Mesodermal cell (in vitro differentiated cells): ENCODE results near the gene ARHGEF10L.

ENCODE experiments used
- H3K27ac ChIP-seq: 2 replicates; pipeline ENCODE4 v1.7.0; 2013; ENCODE audit warnings: mild to moderate bottlenecking, low read depth, low read length, moderate library complexity; ENCODE audit not compliant: severe bottlenecking
- H3K36me3 ChIP-seq: 2 replicates; pipeline ENCODE4 v1.7.1; 2013; ENCODE audit warnings: mild to moderate bottlenecking, low read length, moderate library complexity; ENCODE audit not compliant: control insufficient read depth, insufficient read depth
- H3K4me1 ChIP-seq: one replicate; pipeline ENCODE4 v1.7.1; 2013; ENCODE audit warnings: mild to moderate bottlenecking, low read length; ENCODE audit not compliant: insufficient read depth, control insufficient read depth, poor library complexity, severe bottlenecking
- H3K4me3 ChIP-seq: 2 replicates; pipeline ENCODE4 v1.7.0; 2013; ENCODE audit warnings: low read length, control low read depth, mild to moderate bottlenecking; ENCODE audit not compliant: insufficient read depth, poor library complexity, severe bottlenecking; ENCODE audit errors: extremely low read depth
- H3K9me3 ChIP-seq: 2 replicates; pipeline ENCODE4 v1.7.1; 2013; ENCODE audit warnings: mild to moderate bottlenecking, low read length, moderate library complexity; ENCODE audit not compliant: control insufficient read depth
- WGBS, 2 experiments: methylation state at CpG; one replicate each; pipeline ENCODE4 v1.1.5; 2013; ENCODE audit warnings: missing lambda C conversion rate in 2 of 2; ENCODE audit not compliant: insufficient coverage in 2 of 2; 5-methylcytosine and 5-hydroxymethylcytosine counted together

The ARHGEF10L gene

DNA sequence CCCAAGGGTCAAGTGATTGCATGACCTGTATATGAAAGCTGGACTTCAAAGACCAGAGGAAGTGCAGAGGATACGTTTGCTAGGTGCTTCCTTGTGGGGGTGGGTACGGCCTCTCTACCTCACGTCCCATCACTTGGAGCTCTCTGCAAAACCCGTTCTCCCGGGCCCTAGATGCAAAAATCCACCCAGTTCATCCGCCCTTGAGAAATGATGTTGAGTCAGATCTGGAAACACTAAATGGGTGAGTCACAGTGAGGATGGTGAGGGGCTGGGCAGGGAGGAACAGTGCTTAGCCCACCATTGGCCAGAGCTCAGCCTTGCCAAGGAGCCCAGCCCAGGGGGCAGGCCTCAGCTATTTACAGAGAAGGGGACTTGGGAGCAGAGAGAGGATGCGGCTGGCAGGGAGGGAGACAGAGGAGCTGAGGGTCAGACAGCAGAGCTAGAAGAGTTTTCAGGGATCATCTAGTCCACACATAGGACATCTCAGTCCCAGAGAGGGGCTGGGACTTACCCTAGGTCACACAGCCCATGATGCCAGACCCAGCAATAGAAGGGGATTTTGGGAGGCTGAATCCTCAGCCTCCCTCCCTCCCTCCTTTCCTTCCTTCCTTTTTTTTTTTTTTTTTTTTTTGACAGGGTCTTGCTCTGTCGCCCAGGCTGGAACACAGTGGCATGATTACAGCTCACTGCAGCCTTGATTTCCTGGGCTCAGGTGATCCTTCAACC is 14.6 kb downstream of the ARHGEF10L start:
- Histone ChIP-seq H3K4me3 (no peak overlapping the region), H3K4me1 (peaks cover 25% of the 10 kb centered on the region), H3K9me3 (no peaks in the 10 kb centered on the region), H3K27ac (peak overlapping the region; percentile 33), H3K36me3 (no peaks in the 10 kb centered on the region)
- WGBS, 2 experiments = 86 to 89% methylated on average over 4 to 7 of the region's 8 CpGs

DNA sequence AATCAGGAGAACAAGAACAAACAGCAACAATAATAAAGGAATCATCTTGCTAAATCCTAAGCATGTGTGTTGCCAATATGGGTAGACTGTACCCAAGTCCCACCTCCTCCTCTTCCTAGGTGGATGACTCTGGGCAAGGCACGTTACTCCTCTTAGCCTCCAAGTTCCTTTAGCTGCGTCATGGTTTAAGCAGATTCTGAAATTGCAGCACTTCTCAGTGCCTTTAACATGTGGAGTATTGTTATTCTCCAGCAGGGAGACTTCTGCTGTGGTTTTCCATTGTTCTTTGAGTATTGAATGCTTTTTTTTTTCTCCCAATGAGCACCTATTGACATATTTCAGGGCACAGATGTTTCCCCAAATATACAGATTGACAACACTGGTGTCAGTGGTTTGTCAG is 15.5 kb downstream of the ARHGEF10L start:
- no peak overlapping the region for H3K27ac ChIP-seq
- H3K4me1 ChIP-seq = peaks cover 25% of the 10 kb centered on the region
- H3K9me3 ChIP-seq = no peaks in the 10 kb centered on the region
- H3K36me3 ChIP-seq = no peaks in the 10 kb centered on the region
- 83% methylated on average over 1 of the region's 2 CpGs; no CpG with 5 or more reads in 1 of the 2 experiments for WGBS, 2 experiments
- no peak overlapping the region for H3K4me3 ChIP-seq

DNA sequence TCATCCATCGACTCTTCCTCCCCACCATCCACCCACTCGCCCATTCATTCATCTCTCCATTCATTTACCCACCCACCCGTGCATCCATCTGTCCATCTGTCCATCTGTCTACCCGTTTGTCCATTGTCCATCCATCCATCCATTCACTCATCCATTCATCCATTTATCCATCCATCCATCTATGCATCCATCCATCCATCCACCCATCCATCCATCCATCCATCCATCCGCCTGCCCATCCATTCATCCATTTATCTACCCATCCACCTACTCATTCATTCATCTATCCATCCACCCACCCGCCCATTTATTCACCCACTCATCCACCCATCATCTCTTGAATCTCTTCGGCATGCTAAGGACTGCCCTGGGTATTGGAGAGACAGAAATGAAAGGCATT is 18.5 kb downstream of the ARHGEF10L start:
- H3K4me3 ChIP-seq = no peak overlapping the region
- 92 to 98% methylated on average over 5 to 7 of the region's 7 CpGs for WGBS, 2 experiments
- peaks cover 26% of the 10 kb centered on the region for H3K4me1 ChIP-seq
- no peak overlapping the region for H3K27ac ChIP-seq
- no peaks in the 10 kb centered on the region for H3K36me3 ChIP-seq
- H3K9me3 ChIP-seq = no peaks in the 10 kb centered on the region

DNA sequence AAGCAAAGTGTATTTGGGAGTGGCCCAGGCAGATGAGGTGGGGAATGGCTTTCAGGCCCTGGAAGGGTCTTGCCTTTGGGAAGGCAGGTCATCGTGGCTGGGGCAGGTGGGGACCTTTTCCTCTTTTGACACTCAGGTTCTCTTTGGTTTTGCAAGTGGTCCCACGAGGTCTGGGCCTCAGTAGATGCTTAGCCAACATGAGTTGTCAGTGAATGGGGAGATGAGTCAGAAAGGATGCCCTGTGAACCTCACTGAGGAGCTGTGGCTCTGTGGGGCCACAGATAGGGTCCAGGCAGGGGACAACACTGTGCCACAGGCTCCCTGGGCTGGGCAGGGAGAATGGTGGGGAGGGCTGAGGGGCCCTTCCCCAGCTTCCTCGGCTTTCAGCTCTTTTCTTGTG is 19.0 kb downstream of the ARHGEF10L start:
- Histone ChIP-seq H3K9me3 (no peaks in the 10 kb centered on the region), H3K27ac (no peak overlapping the region), H3K4me3 (no peak overlapping the region), H3K4me1 (peaks cover 25% of the 10 kb centered on the region), H3K36me3 (no peaks in the 10 kb centered on the region)
- WGBS, 2 experiments = 56 to 71% methylated on average over 1 to 2 of the region's 3 CpGs

DNA sequence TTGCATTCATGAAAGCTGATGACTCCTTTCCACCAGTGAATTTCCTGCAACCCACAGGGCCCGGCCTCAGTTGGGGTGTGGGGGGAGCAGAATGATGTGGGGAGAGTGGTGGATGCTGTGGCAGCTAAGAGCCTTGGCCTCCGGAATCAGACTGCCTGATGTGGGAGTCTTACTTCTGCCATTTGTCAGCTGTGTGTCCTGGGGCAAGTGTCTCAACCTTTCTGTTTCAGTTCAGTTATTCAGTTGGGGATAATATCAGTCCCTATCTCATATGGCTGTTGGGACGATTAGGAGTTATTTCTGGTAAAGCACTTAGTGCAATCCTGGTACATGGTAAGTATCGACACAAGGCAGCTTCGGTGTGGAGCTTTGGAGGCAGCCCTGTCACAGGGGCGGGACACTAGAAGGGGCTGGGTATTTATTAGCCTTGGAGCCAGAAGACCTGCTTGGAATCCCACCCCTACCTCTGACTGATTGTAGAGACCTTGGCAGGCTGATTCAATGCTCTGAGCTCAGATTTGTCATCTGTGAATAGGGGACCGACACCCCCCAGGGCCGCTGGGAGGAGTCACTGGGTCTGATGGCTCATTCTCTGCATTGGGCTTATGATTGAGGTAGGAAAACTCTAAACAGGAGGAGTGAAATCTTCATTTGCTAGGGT is 19.6 kb downstream of the ARHGEF10L start:
- Histone ChIP-seq H3K27ac (no peak overlapping the region), H3K36me3 (no peaks in the 10 kb centered on the region), H3K4me3 (no peak overlapping the region), H3K4me1 (peaks cover 21% of the 10 kb centered on the region), H3K9me3 (no peaks in the 10 kb centered on the region)
- 55 to 74% methylated on average over 5 to 6 of the region's 8 CpGs for WGBS, 2 experiments

DNA sequence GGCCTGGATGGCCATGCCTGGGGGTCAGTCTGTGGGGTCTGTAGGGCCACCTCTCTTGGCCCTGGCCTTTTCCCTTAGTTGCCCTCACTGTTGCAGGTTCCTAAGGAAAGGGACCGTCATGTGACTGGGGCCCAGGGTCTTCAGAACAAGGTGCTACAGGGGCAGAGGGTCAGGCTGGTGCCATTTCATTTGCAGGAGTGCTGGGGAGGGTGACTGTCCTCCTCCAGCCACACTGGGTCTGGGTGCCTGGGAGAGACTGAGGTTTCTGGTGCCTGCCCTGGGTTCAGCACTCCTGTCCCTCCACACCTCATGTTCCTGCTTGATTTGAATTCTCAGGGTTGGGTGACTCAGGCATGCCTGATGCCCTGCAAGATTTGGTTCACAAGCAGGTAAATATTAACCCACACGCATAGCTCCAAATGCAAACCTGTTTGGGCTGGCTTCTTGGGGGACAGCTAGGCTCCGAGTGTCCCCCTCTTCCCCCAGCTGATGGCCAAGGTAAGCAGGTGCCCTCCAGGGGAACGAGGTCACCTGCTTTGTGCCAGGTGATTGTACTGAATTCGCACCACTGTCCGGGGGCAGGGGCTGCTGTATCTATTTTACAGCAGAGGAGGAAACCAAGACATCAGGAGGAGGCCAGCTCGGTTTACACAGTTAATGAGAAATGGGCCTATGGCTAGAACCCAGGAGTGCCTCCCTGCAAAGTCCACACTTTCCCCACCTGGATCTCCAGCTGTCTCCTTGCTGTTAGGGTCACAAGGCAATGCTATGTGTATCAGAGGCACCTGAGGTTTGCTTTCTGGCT is 20.3 kb downstream of the ARHGEF10L start:
- H3K4me1 ChIP-seq = peaks cover 19% of the 10 kb centered on the region
- H3K36me3 ChIP-seq = no peaks in the 10 kb centered on the region
- H3K27ac ChIP-seq = no peak overlapping the region
- no peaks in the 10 kb centered on the region for H3K9me3 ChIP-seq
- H3K4me3 ChIP-seq = no peak overlapping the region
- WGBS, 2 experiments = 90% methylated on average over 6 to 7 of the region's 7 CpGs

DNA sequence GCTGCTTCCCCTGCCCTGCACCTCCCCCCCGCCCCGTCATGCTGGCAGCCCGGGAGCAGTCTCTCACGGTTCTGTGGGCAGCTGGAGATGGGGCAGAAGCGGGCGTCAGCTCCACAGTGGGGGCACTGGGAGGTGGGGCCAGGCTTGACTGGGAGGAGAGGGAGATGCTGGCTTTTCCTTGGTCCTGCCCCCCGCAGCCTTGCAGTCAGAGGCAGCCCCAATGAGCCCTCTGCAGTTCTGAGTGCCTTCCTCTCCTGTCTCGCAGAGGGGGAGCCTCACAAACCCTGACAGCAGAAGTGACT is 21.7 kb downstream of the ARHGEF10L start:
- Histone ChIP-seq H3K36me3 (no peaks in the 10 kb centered on the region), H3K27ac (no peak overlapping the region), H3K9me3 (no peaks in the 10 kb centered on the region), H3K4me3 (no peak overlapping the region), H3K4me1 (peaks cover 24% of the 10 kb centered on the region)
- 78% methylated on average over 3 to 7 of the region's 8 CpGs for WGBS, 2 experiments

DNA sequence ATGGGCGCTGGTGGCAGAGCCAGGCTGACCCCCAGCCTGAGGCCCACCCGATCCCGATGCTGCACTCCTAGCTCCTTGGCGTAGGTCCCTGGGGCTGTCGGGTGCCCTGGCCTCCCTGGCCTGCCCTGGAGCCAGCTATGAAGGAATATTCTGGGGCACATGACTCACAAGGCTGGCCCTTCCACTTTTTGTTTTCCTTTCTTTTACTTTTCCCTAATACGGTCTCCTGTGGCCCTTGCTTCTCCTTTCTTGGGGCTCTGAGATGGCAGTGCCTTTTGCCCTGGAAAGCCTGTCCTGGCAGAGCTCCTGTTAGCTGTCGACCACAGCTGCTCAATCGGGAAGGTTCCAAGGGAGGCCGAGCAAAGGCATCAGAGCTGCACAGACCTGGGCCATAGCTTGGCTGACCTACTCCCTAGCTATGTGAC is 22.1 kb downstream of the ARHGEF10L start:
- Histone ChIP-seq H3K27ac (no peak overlapping the region), H3K9me3 (no peaks in the 10 kb centered on the region), H3K36me3 (no peaks in the 10 kb centered on the region), H3K4me1 (peaks cover 24% of the 10 kb centered on the region), H3K4me3 (no peak overlapping the region)
- WGBS, 2 experiments = 89% methylated on average over 8 to 9 of the region's 9 CpGs

DNA sequence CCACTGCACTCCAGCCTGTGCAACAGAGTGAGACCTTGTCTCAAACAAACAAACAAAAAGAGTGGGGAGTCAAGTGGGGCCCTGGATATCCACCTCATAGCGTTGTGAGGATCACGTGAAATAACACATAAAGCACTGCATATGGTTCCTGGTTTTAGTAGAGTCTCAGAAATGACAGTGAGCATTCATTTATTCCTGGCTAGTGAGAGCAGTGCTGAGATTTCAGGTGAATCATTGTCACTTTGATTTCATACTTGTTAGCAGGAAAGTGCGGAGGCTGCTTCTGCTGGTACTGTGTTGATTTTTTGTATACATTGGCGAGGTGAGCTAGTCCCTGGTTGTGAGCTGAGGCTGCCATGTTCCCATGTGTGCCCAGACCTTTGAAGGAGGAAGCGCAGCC is 22.9 kb downstream of the ARHGEF10L start:
- Histone ChIP-seq H3K27ac (no peak overlapping the region), H3K9me3 (no peaks in the 10 kb centered on the region), H3K36me3 (no peaks in the 10 kb centered on the region), H3K4me3 (no peak overlapping the region), H3K4me1 (peaks cover 24% of the 10 kb centered on the region)
- 93 to 98% methylated on average over 5 of the region's 5 CpGs for WGBS, 2 experiments

DNA sequence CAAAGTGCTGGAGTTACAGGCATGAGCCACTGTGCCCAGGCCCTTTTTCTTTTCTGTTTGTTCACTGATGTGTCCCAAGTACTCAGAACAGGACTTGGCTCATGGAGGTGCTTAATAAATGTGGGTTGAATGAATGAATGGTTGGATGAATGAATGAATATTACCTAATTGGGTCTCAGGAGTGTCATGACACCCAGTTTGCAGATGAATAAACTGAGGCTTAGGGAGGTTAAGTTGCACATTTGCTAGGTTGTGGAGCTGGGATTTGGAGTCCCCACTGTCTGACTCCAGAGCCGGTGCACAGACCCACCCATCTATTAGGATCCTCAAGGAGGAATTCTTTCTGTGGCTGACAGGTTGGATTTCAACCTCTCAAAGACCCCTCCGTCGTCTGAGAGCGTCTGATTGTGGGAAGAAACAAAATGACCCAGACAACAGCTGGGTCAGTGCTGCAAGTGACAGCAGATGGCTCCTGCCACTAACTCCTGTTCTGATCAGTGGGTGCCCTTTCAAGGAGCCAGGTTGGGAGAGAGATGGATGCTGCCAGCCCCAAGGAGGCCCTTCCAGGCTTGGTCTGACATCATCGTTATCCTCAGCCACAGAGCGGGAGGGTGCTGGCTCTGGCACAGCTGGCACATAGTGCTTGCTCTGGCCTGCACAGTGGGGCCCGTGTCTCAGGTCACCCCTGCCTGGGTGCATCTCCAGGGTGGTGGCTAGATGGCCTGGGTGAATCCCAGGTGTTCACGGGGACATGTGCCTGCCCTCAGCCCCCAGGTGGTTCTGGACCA is 24.2 kb downstream of the ARHGEF10L start:
- 96 to 99% methylated on average over 5 to 7 of the region's 8 CpGs for WGBS, 2 experiments
- Histone ChIP-seq H3K36me3 (no peaks in the 10 kb centered on the region), H3K4me3 (no peak overlapping the region), H3K27ac (no peak overlapping the region), H3K9me3 (no peaks in the 10 kb centered on the region), H3K4me1 (peaks cover 30% of the 10 kb centered on the region)
